Stimulated activated naive CD4-positive, alpha-beta T cell (primary cell): ENCODE measurements around the gene ERC1.
"Not testable (repeated sequence)": the region's sequence is repeated elsewhere in the genome, so short reads cannot be mapped to it uniquely, and the experiment has no call there.

Experiments
- DNase-seq, 6 experiments: peaks; one replicate each; lab custom pipeline; 2025; lab: John Stamatoyannopoulos, UW

The ERC1 gene

DNA sequence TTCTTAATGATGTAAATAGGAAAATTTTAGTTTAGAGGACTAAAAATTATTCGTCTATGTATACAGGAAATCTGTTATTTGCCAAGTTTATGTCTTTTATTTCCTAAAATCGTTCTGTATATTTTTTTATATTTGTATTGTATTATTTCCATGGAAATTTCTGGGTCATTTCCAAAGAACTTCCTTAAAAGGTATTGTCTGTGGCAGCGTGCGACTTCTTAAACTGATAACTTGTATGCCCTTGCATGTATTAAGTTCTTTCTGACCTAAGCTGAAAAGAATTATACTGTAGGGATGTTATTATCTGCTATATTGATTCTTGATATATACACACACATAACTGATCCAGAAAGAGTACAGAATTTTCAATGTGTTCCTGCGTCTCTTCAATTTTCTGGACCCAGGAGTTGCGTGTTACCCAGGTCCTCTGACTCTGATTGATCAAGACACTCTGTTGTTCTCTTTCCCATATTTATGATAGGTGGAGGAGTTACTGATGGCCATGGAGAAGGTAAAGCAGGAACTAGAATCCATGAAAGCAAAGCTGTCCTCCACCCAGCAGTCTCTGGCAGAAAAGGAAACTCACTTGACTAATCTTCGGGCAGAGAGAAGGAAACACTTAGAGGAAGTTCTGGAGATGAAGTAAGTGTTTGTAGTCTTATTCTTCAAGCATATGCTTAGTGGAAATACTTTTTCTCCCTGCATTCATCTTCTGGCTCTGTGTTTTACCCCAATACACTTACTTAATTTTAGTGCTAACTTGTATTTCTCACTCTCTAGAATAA, 298.5 kb downstream of the ERC1 start:
- no peak for DNase-seq

DNA sequence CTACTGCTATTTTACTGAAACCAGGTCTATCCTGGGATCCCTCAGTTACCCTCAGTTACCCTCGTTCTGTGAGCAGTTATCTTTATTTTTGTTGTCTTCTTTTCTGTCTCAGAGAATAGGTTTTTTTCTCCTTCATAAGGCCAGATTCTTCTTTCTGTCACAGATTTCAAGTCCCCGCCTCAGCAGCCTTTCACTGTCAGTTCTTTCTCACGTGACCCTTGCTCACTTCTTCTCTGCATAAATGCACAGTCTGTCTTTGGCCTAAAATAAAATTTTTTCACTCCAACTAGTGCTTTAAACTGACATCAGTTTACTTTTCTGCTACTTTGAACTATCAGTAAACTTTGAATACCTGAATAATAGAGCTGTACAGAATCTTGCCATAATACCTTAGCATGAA, 299.7 kb downstream of the ERC1 start:
- no peak for DNase-seq

DNA sequence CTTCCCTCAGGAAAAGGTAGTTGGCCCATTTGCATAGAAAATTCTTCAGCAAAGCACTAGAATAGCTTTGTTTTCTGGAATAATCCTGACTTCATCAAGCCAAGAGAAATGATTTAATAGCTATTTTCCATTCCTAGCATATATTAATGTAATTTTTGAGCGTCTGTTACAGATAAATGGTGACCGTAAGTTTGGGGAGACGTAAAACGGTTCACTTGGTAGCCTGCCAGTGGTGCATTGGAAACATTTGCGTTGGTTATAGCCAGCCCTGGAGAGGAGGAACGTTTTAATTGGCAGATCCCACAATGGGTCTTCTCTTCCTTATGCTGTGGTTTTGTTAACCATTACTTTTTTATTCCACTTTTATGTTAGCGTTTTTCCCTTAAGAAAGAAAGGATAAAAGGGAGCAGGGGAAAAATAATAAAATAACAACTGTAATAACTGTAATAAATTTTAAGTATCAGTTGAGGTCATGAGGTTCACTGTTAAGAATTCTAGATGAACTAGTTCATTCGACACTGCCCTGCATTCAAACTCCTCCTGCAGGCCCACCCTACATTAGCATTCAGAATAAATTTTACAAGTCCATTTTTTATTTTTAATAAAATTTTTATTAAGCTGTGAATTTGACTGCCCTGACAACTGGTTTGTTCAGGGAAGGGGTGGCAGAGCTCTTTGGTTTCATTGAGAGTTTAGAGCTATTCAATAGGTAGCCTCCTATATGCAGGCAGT, 300.7 kb downstream of the ERC1 start:
- DNase-seq: no peak

- no peak for DNase-seq
Observed at GRCh38 chr12:1293901-1294300, 302.9 kb downstream of the ERC1 start.

GRCh38 chr12:1297206-1297605, 306.2 kb downstream of the ERC1 start:
- no peak for DNase-seq

DNA sequence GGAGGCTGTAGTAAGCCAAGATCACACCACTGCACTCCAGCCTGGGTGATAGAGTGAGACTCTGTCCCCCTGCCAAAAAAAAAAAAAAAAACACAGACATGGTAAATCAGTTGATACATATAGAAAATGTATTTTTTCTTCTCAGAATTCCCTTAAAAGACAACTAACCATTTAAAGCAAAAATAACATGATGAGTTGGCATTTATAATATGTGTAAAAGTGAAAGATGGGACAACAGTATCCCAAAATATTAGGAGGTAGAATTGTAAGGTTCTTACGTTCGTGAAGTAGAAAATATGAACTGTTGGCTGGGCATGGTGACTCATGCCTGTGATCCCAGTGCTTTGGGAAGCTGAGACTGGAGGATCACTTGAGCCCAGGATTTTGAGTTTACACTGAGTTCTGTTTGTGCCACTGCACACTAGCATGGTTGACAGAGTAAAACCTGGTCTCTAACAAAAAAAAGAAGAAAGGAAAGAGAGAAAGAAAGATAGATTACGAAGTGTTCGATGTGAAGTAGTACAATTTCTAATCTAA, 306.7 kb downstream of the ERC1 start:
- no peak for DNase-seq

DNA sequence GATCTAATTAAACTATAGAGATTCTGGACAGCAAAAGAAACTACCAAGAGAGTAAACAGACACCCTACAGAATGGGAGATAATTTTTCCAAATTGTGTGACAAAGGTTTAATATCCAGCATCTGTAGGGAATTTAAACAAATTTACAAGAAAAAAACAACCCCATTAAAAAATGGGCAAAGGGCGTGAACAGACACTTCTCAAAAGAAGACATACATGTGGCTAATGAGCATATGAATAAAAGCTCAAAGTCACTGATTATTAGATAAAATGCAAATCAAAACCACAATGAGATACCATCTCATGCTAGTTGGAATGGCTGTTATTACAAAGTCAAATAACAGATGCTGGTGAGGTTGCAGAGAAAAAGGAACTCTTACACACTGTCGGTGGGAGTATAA, 309.4 kb downstream of the ERC1 start:
- DNase-seq: no peak

GRCh38 chr12:1302201-1302870, 311.3 kb downstream of the ERC1 start:
- no peak for DNase-seq

- DNase-seq: no peak
Observed at GRCh38 chr12:1305063-1305434, 314.0 kb downstream of the ERC1 start.

DNA sequence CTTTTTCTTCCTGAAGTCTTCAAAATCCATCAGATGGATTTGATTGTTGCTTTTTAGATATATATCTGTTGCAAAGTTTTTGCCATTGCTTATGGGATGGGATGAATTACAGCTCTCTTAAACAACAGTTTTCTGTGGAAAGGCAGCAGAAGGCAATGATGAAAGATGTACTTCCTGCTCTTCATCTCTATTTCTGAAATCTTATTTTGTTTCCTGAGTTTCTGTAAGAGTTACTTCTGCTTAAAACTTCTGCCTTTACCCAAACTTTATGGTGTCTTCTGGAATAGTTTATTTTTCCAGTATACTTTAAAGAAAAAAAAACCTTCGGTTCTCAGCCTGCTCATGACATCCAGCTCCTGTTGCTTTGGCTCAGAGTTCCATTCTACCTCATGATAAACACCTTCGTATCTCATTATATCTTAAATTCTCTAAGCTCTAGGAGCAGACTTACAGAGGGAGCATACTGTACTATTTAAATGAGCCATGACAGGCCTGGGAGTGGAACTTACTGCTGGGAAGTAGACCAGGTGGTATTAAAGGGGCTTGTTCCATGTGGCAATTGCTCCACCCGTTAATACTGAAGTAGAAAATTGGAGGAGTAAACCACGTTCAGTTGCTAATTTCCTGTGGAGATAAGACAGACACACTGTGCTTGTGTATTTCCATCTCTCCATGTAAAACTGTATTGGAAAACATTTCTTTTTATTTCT, 314.9 kb downstream of the ERC1 start:
- no peak for DNase-seq

DNA sequence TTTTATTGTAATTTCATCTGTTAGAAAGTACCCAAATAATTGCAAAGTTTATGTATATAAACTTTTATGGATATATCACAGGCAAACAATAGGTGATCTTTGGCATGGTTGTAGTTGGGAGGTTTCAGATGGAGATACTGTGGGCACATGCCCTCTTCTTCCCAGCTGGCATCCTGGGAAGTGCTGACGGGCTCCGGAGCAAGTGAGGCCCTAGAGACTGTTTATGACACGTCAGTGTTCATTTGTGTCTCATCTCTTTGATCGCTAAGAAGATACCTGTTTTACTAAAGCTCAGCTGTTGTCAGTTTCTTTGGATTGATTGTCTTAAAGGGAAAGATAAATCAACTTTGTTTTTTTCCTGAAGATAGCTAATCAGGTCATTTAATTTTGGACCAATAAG, 315.8 kb downstream of the ERC1 start:
- DNase-seq: no peak

GRCh38 chr12:1307796-1308195, 316.8 kb downstream of the ERC1 start:
- DNase-seq: no peak

GRCh38 chr12:1309613-1310012, 318.6 kb downstream of the ERC1 start:
- DNase-seq: no peak

DNA sequence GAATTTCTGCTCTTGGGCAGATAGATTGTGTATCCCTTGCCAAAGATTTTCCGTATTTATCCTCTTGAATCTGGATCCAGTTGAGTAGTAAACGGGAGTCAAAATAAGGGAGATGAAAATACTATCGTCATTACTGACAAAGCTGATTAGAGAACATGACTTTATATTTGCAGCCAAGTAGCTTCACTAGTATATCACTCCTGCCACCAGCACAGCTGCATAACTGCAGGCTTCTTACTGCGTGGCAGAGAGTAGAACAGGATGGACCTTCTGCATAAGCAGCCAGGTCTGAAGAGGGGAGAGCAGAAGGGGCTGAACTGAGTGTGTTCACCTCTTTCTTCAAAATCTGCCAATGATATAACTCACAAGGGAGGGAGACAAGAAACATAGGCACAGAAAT, 319.6 kb downstream of the ERC1 start:
- DNase-seq: no peak

DNA sequence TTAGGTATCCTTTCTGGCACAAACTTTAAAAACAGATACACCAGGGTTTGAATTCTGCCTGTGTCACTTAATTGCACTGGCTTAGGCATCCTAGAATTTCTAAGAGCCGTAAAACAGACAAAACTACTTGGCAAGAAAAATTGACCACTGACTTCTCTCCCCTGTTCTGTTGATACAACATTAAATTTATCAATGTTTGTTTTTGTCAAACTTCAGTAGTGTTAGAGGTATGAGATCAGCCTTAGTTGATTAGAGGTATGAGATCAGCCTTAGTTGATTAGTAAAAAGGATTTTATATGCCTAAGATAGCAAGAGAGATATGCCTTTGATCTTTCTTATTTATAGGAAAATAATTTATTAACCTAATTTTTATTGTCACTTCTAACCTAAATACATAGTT, 320.1 kb downstream of the ERC1 start:
- no peak for DNase-seq

DNA sequence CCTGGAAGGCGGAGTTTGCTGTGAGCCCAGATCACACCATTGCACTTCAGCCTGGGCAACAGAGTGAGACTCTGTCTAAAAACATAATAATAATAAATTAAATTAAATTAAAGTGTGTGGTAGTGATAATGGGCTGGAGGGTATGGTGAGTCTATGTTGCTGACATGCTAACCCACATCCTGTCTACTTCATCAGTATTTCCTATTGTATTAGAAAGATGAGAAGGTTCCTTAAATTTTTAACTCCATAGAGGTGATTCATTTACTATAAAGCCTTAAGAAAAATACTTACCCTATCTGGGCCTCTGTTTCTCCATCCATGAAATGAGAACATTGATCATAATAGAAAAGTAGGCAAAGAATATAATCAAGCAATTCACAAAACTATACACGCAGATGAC, 322.9 kb downstream of the ERC1 start:
- DNase-seq: no peak

- DNase-seq: no peak
Observed at GRCh38 chr12:1314523-1314922, 323.5 kb downstream of the ERC1 start.

GRCh38 chr12:1316991-1317390, 326.0 kb downstream of the ERC1 start:
- not testable (repeated sequence) for DNase-seq

DNA sequence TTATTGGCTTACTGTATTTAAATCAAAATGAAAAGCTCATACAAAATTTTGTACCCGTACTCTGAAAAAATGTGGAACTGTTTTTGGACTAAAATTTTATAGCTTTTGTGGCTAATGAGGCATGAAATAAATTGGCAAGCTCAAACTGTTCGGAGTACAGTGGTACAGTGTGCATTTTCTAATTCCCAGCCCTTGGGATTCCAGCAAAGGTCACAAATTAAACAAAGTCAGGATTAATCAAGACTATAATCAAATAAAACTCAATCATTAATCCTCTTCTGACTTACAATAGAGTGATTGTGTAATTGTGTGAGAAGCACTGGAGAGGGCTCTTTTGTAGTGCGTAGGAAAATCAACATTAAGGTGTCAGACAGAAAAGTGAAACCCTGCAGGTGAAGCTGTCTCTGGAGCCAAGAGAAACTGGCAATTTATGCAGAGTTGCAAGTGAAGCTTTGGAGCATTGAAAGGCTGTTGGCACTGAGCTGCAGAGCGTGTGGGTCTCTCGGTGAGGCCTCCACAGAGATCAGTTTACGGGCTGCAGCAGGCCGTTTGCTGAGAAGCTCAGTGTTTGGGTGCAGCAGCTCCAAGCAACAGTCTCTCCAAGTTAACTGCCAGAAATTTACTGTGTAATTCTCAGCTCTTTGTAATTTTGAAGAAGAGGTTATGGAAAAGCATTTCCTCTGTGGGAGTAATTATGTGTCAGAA, 327.5 kb downstream of the ERC1 start:
- DNase-seq: no peak

GRCh38 chr12:1319212-1319611, 328.2 kb downstream of the ERC1 start:
- DNase-seq: no peak

DNA sequence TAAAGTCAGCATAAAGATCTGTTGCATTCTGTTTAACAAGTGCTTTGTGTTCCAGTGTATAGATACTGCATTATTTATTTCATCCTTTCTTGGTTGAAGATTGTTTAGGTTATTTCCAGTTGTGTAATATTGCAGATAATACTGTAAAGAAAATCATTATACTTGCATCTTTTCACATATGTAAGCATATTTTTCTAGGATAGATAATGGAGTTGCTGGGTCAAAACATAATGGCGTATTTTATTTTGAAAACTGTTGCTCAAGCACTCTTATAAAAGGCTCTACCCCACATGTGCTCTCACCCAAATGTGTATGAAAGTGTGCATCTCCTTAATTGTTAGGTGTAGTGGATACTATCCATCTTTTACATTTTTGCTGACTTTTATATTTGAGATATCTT, 329.0 kb downstream of the ERC1 start:
- DNase-seq: no peak

- no peak for DNase-seq
Observed at GRCh38 chr12:1322821-1323220, 331.8 kb downstream of the ERC1 start.
